Measurements from ENCODE around the gene B9D1.

Gene B9D1

GRCh38 chr17:19408346-19408710 lies 45.8 kb upstream of the B9D1 start:
- in situ Hi-C loops (cut with MboI; ENCODE audit: low pct_unique_long_range_greater_than_20kb, low sequenced_read_pairs, unreplicated experiment): no loop called here
- no peak for DNase-seq (ENCODE audit: low spot score)
- TF ChIP-seq CTCF (IDR thresholded peaks at IDR 0.05; ENCODE audit: extremely low read depth, insufficient read depth, missing control alignments): no peak

DNA sequence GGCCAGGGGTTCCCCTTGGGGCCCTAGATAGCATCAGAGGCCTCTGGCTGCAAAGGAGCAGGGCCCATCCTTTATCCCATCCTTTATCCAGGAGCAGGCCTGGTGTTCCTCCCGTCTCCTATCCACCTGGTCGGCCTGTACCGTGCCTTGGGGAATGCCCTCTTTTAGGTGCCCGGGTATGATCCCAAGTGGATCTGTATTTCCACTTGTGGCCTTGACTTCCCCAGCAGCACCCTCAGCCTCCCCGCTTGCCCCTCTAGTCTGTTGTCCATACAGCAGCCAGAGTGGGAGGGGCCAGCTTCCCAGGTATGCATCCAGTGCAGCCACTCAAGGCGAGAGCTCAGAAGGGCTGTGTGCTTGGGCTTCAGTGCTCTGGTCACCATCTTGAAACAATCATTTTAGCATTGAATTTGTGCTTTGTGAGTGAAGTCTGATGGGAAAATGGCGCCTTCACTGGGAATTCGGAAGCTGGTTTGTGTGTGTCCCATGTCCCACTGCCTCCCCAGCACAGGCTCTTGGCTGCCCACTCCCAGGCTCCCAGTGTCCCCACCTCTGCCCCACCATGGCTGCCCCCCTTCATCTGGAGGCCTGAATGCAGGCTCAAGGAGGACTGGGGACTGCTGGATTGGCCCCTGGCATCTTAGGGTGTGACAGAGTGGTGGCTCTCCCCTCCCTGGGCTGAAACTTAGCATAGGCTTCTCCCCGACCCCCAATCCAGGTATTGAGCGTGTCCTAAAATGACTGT lies 45.2 kb upstream of the B9D1 start:
- no peak for DNase-seq (ENCODE audit: low spot score)
- TF ChIP-seq CTCF (IDR thresholded peaks at IDR 0.05; ENCODE audit: extremely low read depth, insufficient read depth, missing control alignments): no peak
- in situ Hi-C loops (cut with MboI; ENCODE audit: low pct_unique_long_range_greater_than_20kb, low sequenced_read_pairs, unreplicated experiment): no loop called here

DNA sequence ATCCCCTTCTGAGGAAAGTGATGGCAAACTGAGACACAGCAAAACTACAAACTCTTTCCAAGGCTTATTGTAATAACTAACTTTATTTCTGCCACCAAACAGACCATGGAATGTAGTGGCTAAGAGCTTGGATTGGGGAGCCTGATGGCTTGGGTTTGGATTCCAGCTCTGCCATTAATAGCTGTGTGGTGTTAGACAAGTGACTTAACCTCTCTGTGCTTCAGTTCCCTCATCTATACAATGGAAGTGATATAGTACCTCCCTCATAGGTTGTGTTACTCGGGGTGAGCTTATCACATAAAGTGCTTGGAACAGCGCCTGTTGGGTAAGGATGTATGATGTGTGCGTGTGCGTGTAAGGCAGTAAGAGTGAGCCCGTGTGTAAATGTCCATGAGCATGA lies 42.6 kb upstream of the B9D1 start:
- DNase-seq (ENCODE audit: low spot score): no peak
- TF ChIP-seq CTCF (IDR thresholded peaks at IDR 0.05; ENCODE audit: extremely low read depth, insufficient read depth, missing control alignments): no peak
- in situ Hi-C loops (cut with MboI; ENCODE audit: low pct_unique_long_range_greater_than_20kb, low sequenced_read_pairs, unreplicated experiment): no loop called here

DNA sequence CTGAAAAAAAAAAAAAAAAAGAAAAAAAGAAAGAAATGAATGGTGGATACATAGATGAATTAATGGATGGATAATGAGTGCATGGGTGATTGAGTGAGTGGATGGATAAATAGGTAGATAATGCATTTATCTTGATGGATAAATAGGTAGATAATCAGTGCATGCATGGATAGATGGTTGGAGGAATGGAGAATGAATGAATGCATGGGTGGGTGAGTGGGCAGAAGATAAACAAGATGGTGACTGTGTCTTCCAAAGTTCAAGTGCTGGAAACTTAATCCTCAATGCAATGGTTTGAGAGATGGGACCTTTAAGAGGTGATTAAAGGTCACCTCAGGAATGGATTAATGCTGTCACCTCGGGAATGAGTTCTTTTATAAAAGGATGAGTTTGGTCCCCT lies 41.7 kb upstream of the B9D1 start:
- in situ Hi-C loops (cut with MboI; ENCODE audit: low pct_unique_long_range_greater_than_20kb, low sequenced_read_pairs, unreplicated experiment): no loop called here
- no peak for DNase-seq (ENCODE audit: low spot score)
- TF ChIP-seq CTCF (IDR thresholded peaks at IDR 0.05; ENCODE audit: extremely low read depth, insufficient read depth, missing control alignments): no peak

- no peak for DNase-seq (ENCODE audit: low spot score)
- in situ Hi-C loops (cut with MboI; ENCODE audit: low pct_unique_long_range_greater_than_20kb, low sequenced_read_pairs, unreplicated experiment): no loop called here
- no peak for TF ChIP-seq CTCF (IDR thresholded peaks at IDR 0.05; ENCODE audit: extremely low read depth, insufficient read depth, missing control alignments)
Observed at GRCh38 chr17:19403021-19403420, 40.5 kb upstream of the B9D1 start.

DNA sequence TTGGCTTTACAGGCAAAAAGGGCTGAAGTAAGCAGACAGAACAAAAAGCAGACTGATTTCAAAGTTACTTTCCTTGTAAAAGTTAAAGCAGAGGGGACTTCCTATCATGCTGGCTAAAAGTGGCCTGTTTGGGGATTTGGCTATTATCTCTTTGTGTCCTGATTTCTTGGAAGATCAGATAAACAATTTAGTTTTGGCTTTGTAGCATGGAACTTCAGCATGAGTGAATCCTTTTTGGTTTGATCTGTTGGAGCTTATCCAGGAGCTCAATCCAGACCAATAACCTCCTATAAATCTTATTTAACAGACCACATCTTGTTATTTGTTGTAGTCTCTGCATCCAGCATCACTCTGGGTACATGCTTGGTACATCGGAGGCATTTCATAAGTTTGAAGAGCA lies 39.6 kb upstream of the B9D1 start:
- in situ Hi-C loops (cut with MboI; ENCODE audit: low pct_unique_long_range_greater_than_20kb, low sequenced_read_pairs, unreplicated experiment): no loop called here
- no peak for DNase-seq (ENCODE audit: low spot score)
- TF ChIP-seq CTCF (IDR thresholded peaks at IDR 0.05; ENCODE audit: extremely low read depth, insufficient read depth, missing control alignments): no peak
